Body of pancreas (tissue), 4 donors: ENCODE results near the gene GMPPA.

Experiments used
- POLR2A ChIP-seq, 3 donors: fragments of 450-650 bp; IDR thresholded peaks; one replicate each; pipeline ENCODE4 v1.6.1; 2016; ENCODE audit warnings: antibody characterized with exemption in 3 of 3, mild to moderate bottlenecking in 2 of 3
- TF ChIP-seq, protein P1 (sequence below), 7 experiments: fragments of 450-650 bp in 4 of 7; fragments of 200-600 bp in 3 of 7; sonication (generic) in 3 of 7; IDR thresholded peaks; one replicate each; pipeline ENCODE4 v1.5.1; 2016 to 2019; ENCODE audit warnings: antibody characterized with exemption in 7 of 7

DNA sequence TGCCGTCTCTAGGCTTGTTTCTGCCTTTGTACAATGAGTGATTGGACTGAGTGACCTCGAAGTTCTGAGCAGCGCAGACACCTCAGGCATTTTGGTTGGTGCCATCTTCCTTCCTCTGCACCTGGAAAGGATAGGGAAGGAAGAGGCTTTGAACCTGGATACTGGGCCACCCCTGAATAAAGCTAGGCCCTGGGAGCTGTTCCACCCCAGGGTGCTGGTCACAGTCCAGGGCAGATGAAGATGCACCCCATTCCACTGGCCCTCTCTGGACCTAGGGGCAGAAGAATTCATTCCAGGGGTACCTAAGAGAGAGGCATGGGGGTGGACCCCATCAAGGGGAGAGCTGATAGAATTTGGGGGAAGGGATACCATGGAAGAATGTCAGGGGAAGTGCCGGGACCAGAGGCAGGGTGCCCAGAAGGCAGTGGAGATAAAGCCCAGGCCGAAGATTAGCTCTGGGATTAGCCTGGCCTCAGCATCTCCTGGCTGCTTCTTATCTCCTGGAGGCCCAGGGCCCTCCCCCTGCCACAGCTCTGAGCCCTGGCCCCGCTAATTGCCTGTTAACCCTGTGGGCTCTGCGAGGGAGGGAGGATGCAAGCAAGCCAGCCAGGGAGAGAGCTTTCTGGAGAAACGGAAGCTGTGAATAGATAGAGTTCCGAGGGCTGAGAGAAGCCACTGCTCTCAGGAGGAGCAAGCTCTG lies 27.0 kb downstream of the GMPPA start:
- TF ChIP-seq, protein P1, sequence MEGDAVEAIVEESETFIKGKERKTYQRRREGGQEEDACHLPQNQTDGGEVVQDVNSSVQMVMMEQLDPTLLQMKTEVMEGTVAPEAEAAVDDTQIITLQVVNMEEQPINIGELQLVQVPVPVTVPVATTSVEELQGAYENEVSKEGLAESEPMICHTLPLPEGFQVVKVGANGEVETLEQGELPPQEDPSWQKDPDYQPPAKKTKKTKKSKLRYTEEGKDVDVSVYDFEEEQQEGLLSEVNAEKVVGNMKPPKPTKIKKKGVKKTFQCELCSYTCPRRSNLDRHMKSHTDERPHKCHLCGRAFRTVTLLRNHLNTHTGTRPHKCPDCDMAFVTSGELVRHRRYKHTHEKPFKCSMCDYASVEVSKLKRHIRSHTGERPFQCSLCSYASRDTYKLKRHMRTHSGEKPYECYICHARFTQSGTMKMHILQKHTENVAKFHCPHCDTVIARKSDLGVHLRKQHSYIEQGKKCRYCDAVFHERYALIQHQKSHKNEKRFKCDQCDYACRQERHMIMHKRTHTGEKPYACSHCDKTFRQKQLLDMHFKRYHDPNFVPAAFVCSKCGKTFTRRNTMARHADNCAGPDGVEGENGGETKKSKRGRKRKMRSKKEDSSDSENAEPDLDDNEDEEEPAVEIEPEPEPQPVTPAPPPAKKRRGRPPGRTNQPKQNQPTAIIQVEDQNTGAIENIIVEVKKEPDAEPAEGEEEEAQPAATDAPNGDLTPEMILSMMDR (IDR thresholded peaks at IDR 0.05): no peak
- no peak for TF ChIP-seq POLR2A (IDR thresholded peaks at IDR 0.05)
